Uterus (tissue), 2 donors: ENCODE data around the gene SLC66A2.

ENCODE experiments used
- POLR2A ChIP-seq, 2 donors: fragments of 450-650 bp; IDR thresholded peaks; one replicate each; pipeline ENCODE4 v1.6.1; 2016; ENCODE audit warnings: antibody characterized with exemption in 2 of 2, mild to moderate bottlenecking in 1 of 2, moderate library complexity in 1 of 2
- TF ChIP-seq, protein P1 (sequence below), 4 experiments: fragments of 200-600 bp in 2 of 4; fragments of 450-650 bp in 2 of 4; sonication (generic) in 2 of 4; IDR thresholded peaks; one replicate each; pipeline ENCODE4 v1.5.1; 2016 to 2019; ENCODE audit warnings: antibody characterized with exemption in 4 of 4, mild to moderate bottlenecking in 2 of 4, moderate library complexity in 1 of 4

DNA sequence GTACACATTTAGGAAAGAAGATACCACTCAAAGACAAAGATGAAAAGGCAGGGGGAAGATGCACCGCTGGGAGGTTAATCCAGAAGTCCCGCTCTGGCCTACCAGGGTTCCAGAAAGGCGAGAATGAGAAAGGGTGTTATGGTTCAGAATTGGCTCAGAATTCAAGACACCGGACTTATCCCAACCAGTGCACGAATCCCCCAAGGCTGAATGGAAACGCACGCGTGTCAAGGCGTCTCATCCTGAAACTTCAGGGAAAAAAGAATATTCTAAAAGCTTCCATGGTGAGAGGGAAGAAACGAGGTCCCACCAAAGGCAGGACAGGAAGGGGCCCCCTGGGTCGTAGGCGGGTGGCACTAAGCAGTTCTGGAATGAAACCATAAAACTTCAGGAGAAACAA lies 71.9 kb downstream of the SLC66A2 start:
- TF ChIP-seq, protein P1, sequence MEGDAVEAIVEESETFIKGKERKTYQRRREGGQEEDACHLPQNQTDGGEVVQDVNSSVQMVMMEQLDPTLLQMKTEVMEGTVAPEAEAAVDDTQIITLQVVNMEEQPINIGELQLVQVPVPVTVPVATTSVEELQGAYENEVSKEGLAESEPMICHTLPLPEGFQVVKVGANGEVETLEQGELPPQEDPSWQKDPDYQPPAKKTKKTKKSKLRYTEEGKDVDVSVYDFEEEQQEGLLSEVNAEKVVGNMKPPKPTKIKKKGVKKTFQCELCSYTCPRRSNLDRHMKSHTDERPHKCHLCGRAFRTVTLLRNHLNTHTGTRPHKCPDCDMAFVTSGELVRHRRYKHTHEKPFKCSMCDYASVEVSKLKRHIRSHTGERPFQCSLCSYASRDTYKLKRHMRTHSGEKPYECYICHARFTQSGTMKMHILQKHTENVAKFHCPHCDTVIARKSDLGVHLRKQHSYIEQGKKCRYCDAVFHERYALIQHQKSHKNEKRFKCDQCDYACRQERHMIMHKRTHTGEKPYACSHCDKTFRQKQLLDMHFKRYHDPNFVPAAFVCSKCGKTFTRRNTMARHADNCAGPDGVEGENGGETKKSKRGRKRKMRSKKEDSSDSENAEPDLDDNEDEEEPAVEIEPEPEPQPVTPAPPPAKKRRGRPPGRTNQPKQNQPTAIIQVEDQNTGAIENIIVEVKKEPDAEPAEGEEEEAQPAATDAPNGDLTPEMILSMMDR (IDR thresholded peaks at IDR 0.05): no peak
- TF ChIP-seq POLR2A (IDR thresholded peaks at IDR 0.05): no peak
